HG03108 (cell line): ENCODE data around the gene ISCA1.

ENCODE experiments used
- ATAC-seq: cut with Tn5 transposase; IDR thresholded peaks from one replicate; pipeline ENCODE4 v1.9.1; 2021; ENCODE audit warnings: moderate library complexity; ENCODE audit not compliant: unreplicated experiment

The ISCA1 gene

GRCh38 chr9:86286278-86286677 lies 3.9 kb upstream of the ISCA1 start:
- no peak for ATAC-seq

DNA sequence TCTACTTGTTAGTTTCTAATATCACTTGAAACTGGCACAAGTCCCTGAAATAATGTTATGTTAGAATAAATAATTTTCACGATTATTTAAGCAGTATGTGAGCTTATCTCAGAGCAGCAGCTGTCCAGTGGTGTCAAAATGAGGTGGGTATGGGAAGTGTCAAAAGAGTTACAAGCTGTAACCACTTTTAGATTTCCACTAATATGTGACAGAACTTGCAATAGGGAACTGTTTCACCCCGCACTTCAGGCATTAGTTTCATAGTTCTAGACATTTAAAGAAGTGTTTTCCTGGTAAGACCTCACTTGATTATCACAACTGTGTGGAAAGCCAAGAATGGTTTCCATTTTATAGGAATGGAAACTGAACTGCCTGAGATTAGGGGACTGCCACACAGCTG lies 2.9 kb upstream of the ISCA1 start:
- no peak for ATAC-seq

DNA sequence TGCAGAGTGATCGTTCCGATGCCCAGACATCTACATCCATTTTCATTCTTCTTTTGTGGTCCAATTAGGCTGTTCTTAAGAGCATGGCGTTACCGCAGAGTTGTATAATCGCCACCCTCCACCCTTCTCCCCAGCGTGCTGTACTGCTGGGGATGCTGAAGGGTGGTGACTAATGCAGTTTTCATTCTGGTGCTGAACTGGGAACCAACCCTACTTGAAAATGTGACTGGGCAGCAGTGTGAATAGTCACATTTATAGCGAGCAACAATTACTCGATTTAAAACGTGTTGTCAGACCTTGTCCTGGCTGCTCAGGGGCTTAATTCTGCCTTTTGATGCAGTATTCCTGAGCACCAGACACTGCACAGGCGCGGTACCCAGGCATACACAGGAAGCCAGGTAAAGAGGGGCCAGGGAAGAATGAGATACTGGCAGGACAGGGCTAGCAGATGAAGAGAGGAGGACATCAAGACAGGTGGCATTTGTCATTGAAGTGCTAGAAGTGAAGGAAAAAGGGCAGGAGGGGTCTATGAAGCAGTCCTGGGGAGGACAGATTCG lies 719 bp upstream of the ISCA1 start:
- peak; percentile 3 for ATAC-seq

DNA sequence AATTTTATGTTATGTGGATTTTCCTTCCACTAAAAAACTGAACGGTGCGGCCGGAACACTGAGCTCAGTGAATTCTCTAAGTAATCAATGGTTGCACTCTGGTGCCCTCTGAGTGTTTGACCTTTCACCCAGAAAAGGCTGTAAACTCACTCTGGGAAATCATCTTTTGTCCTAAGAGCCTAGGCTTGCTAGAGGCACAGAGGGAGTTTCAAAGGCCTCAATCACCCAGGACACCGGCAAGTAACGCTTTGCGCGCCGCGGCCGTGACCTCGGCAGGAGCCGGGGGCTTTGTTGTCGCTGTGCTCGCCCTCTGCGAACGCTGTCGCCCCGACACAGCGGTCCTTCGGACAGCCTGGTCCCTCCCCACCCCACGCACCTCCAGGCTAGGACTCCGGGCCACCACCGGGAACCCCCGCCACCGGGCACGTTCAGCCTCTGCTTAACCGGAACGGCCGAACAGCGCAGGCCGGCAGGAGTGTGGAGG lies 703 bp downstream of the ISCA1 start:
- peak; percentile 26 for ATAC-seq

DNA sequence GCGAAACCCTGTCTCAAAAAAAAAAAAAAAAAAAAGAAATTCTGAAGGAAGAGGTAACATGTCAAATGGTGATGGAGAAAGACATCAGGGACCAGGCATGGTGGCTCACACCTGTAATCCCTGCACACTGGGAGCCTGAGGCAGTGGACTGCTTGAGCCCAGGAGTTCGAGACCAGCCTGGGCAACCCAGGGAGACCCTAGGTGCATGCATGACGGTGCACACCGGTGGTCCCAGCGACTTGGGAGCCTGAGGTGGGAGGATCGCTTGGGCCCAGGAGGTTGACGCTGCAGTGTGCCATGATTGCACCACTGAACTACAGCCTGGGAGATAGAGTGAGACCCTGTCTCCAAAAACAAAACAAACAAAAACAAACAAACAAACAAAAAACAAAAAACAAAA lies 1.8 kb downstream of the ISCA1 start:
- ATAC-seq = no peak

DNA sequence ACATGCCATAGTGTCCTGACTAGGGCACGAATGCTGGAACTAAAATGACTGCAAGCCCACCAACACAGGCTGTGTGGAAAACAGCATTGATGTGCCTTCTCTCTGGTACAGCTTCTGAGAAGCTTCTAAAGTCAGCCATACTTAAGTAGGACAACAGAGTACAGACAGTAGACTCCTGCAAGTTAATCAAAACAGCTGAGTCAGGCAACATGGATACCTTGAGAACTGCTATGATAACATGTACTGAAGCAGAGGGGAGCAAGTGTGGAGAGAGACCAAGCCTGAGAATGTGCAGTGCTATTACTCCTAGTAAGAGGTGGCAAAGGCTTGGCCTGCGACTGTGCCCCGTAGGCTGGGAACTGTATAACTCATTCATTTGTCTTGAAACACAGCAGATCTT lies 2.5 kb downstream of the ISCA1 start:
- no peak for ATAC-seq

- ATAC-seq = no peak
These were observed 5.3 kb downstream of the ISCA1 start for GRCh38 chr9:86277072-86277471.

GRCh38 chr9:86275962-86276361 lies 6.4 kb downstream of the ISCA1 start:
- no peak for ATAC-seq

DNA sequence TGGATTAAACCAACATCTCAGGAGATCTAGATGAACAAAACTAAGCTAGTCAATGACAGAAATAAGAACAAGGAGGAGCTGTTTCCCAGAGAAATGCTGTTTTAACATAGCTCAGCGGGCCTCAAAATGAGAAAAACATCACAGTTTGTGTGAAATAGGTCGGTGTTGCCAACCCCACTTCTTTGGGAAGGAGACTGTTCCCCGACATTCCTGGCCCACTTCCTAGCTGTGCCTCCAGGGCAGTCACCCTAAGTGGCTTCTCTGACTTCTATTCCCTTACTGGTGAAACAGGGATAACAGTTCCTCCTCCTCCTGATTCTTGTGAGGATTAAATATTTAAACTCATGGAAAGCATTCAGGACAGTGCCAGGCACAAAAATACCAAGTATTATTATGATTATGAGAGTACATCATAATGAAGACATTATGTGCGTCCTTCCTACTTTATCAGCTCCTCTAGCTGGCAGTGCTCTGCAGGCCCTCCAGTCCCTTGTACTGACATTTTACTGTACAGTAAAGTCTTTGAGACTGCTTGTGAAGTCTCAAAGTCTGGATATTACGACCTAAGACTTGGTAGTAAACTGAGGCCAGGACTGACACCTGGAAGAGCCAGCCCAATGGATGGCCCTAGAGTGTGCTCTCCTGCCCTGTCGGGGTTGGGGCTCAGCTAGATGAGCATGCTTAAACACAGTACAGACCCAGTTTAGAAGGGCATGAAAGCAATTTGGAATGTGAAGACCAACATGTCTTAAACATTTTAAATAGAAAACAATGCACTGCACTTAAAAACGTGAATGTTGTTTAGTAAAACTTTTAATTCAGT lies 7.3 kb downstream of the ISCA1 start:
- ATAC-seq = no peak

- ATAC-seq = no peak
These were observed 10.1 kb downstream of the ISCA1 start for GRCh38 chr9:86272221-86272620.

GRCh38 chr9:86263876-86264275 lies 18.5 kb downstream of the ISCA1 start:
- no peak for ATAC-seq

GRCh38 chr9:86262492-86262891 lies 19.8 kb downstream of the ISCA1 start:
- ATAC-seq = no peak

- no peak for ATAC-seq
These were observed 22.8 kb downstream of the ISCA1 start, which contains the start of gene C9orf153 for GRCh38 chr9:86259557-86259956. Gene C9orf153 (minus strand): TSS chr9:86259657. CDS start chr9:86229603, 30,054 bp downstream.

- ATAC-seq = no peak
These were observed 24.9 kb downstream of the ISCA1 start for GRCh38 chr9:86257391-86257790.

- ATAC-seq = no peak
These were observed 25.7 kb downstream of the ISCA1 start for GRCh38 chr9:86256653-86257052.

DNA sequence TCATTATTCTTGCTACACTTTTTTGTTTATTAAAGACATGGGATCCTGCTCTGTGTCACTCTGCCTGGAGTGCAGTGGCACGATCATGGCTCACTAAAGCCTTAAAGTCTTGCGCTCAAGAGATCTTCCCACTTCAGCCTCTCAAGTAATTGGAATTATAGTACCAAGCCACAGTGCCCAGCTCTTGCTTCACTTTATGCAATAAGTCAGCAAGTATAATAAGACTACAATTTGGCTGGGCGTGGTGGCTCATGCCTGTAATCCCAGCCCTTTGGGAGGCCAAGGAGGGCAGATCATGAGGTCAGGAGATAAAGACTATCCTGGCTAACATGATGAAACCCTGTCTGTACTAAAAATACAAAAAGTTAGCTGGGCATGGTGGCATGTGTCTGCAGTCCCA lies 28.8 kb downstream of the ISCA1 start:
- no peak for ATAC-seq

DNA sequence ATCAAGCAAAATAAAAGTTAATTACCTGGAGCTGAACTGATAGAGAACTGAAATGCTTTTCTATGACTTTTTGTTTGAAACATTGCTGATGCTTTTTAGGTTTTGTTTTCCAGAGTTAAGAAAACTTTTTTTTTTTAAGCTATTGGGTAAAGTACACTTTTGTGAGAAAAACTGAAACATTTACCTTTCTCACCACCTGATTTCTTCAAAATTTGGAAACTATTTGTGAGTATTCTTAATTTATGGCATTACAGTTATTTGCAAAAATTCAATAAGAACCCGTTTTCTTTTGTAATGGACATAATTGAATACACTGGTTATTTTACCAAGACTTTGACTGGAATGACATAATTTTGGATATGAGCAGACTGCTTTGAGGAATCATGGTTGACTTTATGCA lies 29.5 kb downstream of the ISCA1 start:
- ATAC-seq = no peak

GRCh38 chr9:86250123-86250522 lies 32.2 kb downstream of the ISCA1 start:
- no peak for ATAC-seq

DNA sequence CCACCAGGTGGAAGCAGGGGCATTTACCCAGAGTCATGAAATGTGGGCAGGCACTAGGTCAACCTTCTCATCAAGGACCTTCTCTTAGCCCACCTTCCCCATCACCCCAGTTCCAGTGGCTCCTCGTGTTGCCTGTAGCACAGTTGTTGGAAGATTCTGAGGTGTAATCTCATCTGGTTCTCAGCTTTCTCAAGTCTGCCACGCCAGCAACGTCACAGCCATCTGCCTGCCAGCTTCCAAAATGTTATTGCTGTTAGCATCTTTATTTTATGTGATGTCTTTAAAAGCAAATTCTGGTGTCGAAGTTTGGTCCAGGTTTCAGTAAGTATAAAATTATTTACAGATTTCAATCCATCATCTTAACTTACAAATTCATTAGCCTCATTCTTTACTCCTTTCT lies 33.6 kb downstream of the ISCA1 start:
- no peak for ATAC-seq

DNA sequence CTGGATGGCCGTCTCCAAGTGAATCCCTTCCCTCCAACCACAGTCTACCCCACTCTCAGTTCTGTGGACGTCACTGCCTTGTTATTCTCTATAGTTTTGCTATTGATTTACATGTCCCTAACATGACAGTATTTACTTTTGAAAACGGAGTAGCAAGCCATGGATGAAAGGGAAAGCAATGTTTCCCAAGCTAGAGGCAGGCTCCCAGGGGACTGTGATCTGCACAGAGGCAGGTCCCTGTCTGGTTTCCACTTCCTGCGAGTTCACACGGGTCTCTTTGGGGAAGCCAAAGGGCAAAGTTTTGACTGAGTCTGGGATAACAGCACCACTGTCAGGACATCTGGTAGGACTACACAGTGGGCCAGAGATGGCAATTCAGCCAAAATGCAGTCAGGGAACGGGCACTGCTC lies 35.6 kb downstream of the ISCA1 start:
- ATAC-seq = peak; percentile 93

- no peak for ATAC-seq
These were observed 40.3 kb downstream of the ISCA1 start for GRCh38 chr9:86242071-86242470.

DNA sequence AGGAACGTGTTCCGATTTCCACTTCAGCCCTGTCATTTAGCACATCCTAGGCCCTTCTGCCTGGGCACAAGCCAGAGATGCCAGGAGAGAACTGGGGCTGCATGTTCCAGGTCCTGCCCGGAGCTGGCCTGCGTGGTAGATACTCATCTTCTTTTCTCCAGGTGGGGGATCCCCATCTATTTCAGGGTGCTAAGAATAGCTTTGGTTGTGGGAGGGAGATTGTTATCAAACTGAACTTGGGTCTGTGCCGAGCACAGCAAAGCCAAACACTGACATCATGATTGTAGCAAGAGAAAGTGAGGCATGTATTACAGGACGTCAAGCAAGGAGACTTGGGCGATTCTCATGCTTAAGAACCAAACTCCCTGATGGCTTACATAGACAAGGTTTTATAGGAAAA lies 41.1 kb downstream of the ISCA1 start:
- ATAC-seq = no peak
